HepG2 (cell line): ENCODE results near the gene CLEC10A. TPM values are rescaled to one million over a fixed set of nuclear protein-coding genes. Genes with fewer than 3 reads are reported as not detected.

Source experiments
- ATAC-seq: fragments of 200-7000 bp; cut with Tn5 transposase; 3 replicates; pipeline ENCODE4 v1.9.1; 2020; ENCODE audit warnings: mild to moderate bottlenecking, moderate library complexity
- BruUV-seq: library from RNA; stranded (reverse); fragments of 400-500 nt; replicated peaks from 2 replicates; lab custom pipeline; 2021; lab: Mats Ljungman, UMichigan
- CTCF ChIA-PET: fragments of 300-600 bp; formaldehyde crosslinking; extraction: SDS; loops from one replicate; lab custom pipeline; 2021; ENCODE audit warnings: low total read pairs, inconsistent platforms, low intra/inter-chr PET ratio; lab: Yijun Ruan, JAX
- POLR2A ChIA-PET: fragments of 350-600 bp; sonication (Branson Sonifier 250); formaldehyde crosslinking; loops from one replicate; lab custom pipeline; 2020; ENCODE audit warnings: antibody characterized with exemption, inconsistent platforms; lab: Yijun Ruan, JAX
- DNase-seq: peaks from one replicate; pipeline ENCODE4 v3.0.0-alpha.2; 2015; ENCODE audit warnings: low spot score
- FAIRE-seq: peaks from 3 replicates; lab custom pipeline; 2011; peaks lifted over from hg19 to GRCh38; lab: Jason Lieb, UNC
- H2AFZ ChIP-seq: one replicate; pipeline ENCODE4 v1.6.1; 2011; ENCODE audit warnings: low read length, inconsistent platforms
- H3K27ac ChIP-seq: fragments of 300-600 bp; 3 replicates; pipeline ENCODE4 v1.8.0; 2011; ENCODE audit warnings: mixed run types, mild to moderate bottlenecking, mixed read lengths, low read length, inconsistent platforms; ENCODE audit not compliant: insufficient read depth; ENCODE audit errors: extremely low read length
- H3K27me3 ChIP-seq, 2 experiments: fragments of 200-600 bp in 1 of 2; 2 replicates in 1 of 2; 3 replicates in 1 of 2; pipeline versions ENCODE4 v1.6.0 to v1.8.0; 2011; ENCODE audit warnings: low read length in 2 of 2, mild to moderate bottlenecking in 2 of 2, moderate library complexity in 2 of 2, inconsistent platforms in 1 of 2; ENCODE audit not compliant: insufficient read depth in 2 of 2, control insufficient read depth in 1 of 2
- H3K36me3 ChIP-seq, 2 experiments: fragments of 200-600 bp in 1 of 2; replicated peaks in 1 of 2; 2 replicates in 1 of 2; 3 replicates in 1 of 2; pipeline versions ENCODE4 v1.5.1 to v1.8.0; 2011; ENCODE audit warnings: low read length in 2 of 2, inconsistent platforms in 1 of 2; ENCODE audit not compliant: insufficient read depth in 2 of 2, control insufficient read depth in 1 of 2
- H3K4me1 ChIP-seq: 2 replicates; pipeline ENCODE4 v1.5.1; 2012; ENCODE audit warnings: low read length, inconsistent platforms; ENCODE audit not compliant: insufficient read depth
- H3K4me2 ChIP-seq: 2 replicates; pipeline ENCODE4 v1.6.0; 2011; ENCODE audit warnings: low read depth, low read length, inconsistent platforms
- H3K4me3 ChIP-seq, 3 experiments: fragments of 200-600 bp in 1 of 3; sonication (generic), shearing (Covaris generic) in 1 of 3; replicated peaks in 1 of 3; 2 replicates each; pipeline ENCODE4 v1.5.1; 2011 to 2016; ENCODE audit warnings: low read length in 3 of 3, inconsistent platforms in 2 of 3, low read depth in 2 of 3, mild to moderate bottlenecking in 2 of 3, control low read depth in 1 of 3, mixed read lengths in 1 of 3; ENCODE audit not compliant: insufficient read depth in 1 of 3
- H3K79me2 ChIP-seq: one replicate; pipeline ENCODE4 v1.6.1; 2011; ENCODE audit warnings: low read length, inconsistent platforms; ENCODE audit not compliant: insufficient read depth
- H3K9ac ChIP-seq: 2 replicates; pipeline ENCODE4 v1.6.0; 2011; ENCODE audit warnings: mild to moderate bottlenecking, low read depth, low read length, inconsistent platforms; ENCODE audit not compliant: insufficient read depth
- H3K9me3 ChIP-seq: 2 replicates; pipeline ENCODE4 v1.5.1; 2012; ENCODE audit warnings: mild to moderate bottlenecking, low read length
- H4K20me1 ChIP-seq: 2 replicates; pipeline ENCODE4 v1.6.0; 2011; ENCODE audit warnings: inconsistent platforms, mild to moderate bottlenecking, low read length, moderate library complexity; ENCODE audit not compliant: insufficient read depth
- ADNP ChIP-seq: sonication (generic); formaldehyde crosslinking; IDR thresholded peaks from 2 replicates; pipeline ENCODE4 v1.4.0; 2020; ENCODE audit warnings: missing genetic modification reagents
- CBX5 ChIP-seq: sonication (generic); formaldehyde crosslinking; IDR thresholded peaks from 2 replicates; pipeline ENCODE4 v1.4.0; 2020; ENCODE audit warnings: missing genetic modification reagents, borderline replicate concordance
- FOXM1 ChIP-seq: sonication (generic); formaldehyde crosslinking; IDR thresholded peaks from 2 replicates; pipeline ENCODE4 v1.5.0; 2020; ENCODE audit warnings: missing genetic modification reagents
- GTF2F1 ChIP-seq: fragments of 150-350 bp; IDR thresholded peaks from 2 replicates; pipeline ENCODE4 v1.6.1; 2014; ENCODE audit warnings: low read length
- RFX3 ChIP-seq: IDR thresholded peaks from 2 replicates; pipeline ENCODE4 v1.6.1; 2016; ENCODE audit warnings: missing biosample characterization, missing genetic modification reagents
- SP140L ChIP-seq: sonication (generic); formaldehyde crosslinking; IDR thresholded peaks from 2 replicates; pipeline ENCODE4 v1.4.0; 2020; ENCODE audit warnings: missing genetic modification reagents, borderline replicate concordance
- ZNF652 ChIP-seq: IDR thresholded peaks from 2 replicates; pipeline ENCODE4 v1.6.1; 2016; ENCODE audit warnings: low read depth, borderline replicate concordance
- ZNF841 ChIP-seq: sonication (generic); formaldehyde crosslinking; IDR thresholded peaks from 2 replicates; pipeline ENCODE4 v1.8.1; 2023; ENCODE audit warnings: missing genetic modification reagents, borderline replicate concordance
- WGBS: methylation state at CpG from one replicate; pipeline ENCODE4 v1.1.6; 2017; ENCODE audit warnings: low lambda C conversion rate; 5-methylcytosine and 5-hydroxymethylcytosine counted together
- in situ Hi-C: cut with HindIII; loops from 2 replicates; pipeline ENCODE4 v1.10.0; 2017; ENCODE audit warnings: low pct_unique_long_range_greater_than_20kb; ENCODE audit not compliant: extremely low pct_ligation_motif_present
- intact Hi-C: fragments of 100-400 bp; cut with micrococcal nuclease; formaldehyde crosslinking; loops from one replicate; pipeline ENCODE4 v1.10.0; 2022; ENCODE audit not compliant: unreplicated experiment
- polyA plus RNA-seq, 8 experiments: library from polyadenylated mRNA; depleted of rRNA in 3 of 8; stranded (reverse) in 7 of 8; unstranded in 1 of 8; fragments of >200 nt; fragmentation: Illumina TruSeq in 4 of 8; extraction: Trizol in 4 of 8; gene quantifications; 2 replicates each; pipeline versions ENCODE4 v1.2.1 to v1.2.3, GENCODE V29; 2011 to 2016; ENCODE audit warnings: low read depth in 4 of 8, missing spikeins in 1 of 8, mixed read lengths in 1 of 8; ENCODE audit not compliant: insufficient read depth in 1 of 8
- total RNA-seq, 5 experiments: library from RNA; depleted of rRNA; stranded (reverse); fragments of >200 nt; fragmentation: Illumina TruSeq; extraction: Trizol; gene quantifications; 2 replicates each; pipeline ENCODE4 v1.2.3, GENCODE V29; 2016; ENCODE audit warnings: low read depth in 1 of 5
- TF ChIP-seq, protein P1 (sequence below): IDR thresholded peaks from 2 replicates; pipeline ENCODE4 v1.6.1; 2016; ENCODE audit warnings: missing biosample characterization, missing genetic modification reagents, low read depth
- TF ChIP-seq, protein P2 (sequence below): sonication (generic); formaldehyde crosslinking; IDR thresholded peaks from 2 replicates; pipeline ENCODE4 v1.5.0; 2020; ENCODE audit warnings: missing genetic modification reagents, mild to moderate bottlenecking, borderline replicate concordance
- TF ChIP-seq, protein P3 (sequence below): IDR thresholded peaks from 2 replicates; pipeline ENCODE4 v1.6.1; 2016; ENCODE audit warnings: missing compliant biosample characterization, missing genetic modification reagents, borderline replicate concordance

Gene CLEC10A
- total and polyA plus RNA-seq, 2 of the 13 experiments (the other 11 are each of a cell fraction or from before 2014, with no cell fraction given) = 0.33 TPM; not detected in 1

GRCh38 chr17:7070712-7071111 lies 9.3 kb downstream of the CLEC10A start (continued):
- no peak for TF ChIP-seq SP140L (CRISPR knock-in tag)
- TF ChIP-seq ZNF652 (CRISPR knock-in tag) = no peak
- TF ChIP-seq, all 625 proteins: peak for 0

DNA sequence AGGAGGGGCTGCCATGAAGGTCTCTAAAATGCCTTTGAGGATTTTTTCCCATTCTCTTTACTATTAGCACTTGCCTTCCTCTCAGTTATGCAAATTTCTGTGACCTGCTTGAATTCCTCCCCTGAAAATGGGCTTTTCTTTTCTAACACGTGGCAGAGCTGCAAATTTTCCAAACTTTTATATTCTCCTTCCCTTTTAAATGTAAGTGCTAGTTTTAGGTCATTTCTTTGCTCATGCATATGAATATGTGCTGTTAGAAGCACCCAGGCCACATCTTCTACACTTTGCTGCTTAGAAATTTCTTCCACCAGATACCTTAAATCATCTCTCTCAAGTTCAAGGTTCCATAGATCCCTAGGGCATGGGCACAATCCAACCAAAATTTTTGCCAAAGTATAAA lies 11.8 kb downstream of the CLEC10A start:
- TF ChIP-seq, protein P1, sequence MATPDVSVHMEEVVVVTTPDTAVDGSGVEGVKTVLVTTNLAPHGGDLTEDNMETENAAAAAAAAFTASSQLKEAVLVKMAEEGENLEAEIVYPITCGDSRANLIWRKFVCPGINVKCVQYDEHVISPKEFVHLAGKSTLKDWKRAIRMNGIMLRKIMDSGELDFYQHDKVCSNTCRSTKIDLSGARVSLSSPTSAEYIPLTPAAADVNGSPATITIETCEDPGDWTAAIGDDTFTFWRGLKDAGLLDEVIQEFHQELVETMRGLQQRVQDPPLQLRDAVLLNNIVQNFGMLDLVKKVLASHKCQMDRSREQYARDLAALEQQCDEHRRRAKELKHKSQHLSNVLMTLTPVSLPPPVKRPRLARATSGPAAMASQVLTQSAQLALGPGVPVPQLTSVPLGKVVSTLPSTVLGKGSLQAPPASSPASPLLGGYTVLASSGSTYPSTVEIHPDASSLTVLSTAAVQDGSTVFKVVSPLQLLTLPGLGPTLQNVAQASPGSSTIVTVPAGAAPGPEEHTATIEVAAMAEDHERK (CRISPR knock-in tag) = no peak
- TF ChIP-seq, protein P2, sequence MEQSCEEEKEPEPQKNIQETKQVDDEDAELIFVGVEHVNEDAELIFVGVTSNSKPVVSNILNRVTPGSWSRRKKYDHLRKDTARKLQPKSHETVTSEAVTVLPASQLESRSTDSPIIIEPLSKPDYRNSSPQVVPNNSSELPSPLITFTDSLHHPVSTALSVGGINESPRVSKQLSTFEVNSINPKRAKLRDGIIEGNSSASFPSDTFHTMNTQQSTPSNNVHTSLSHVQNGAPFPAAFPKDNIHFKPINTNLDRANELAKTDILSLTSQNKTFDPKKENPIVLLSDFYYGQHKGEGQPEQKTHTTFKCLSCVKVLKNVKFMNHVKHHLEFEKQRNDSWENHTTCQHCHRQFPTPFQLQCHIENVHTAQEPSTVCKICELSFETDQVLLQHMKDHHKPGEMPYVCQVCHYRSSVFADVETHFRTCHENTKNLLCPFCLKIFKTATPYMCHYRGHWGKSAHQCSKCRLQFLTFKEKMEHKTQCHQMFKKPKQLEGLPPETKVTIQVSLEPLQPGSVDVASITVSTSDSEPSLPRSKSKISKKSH = no peak
- TF ChIP-seq GTF2F1 (no peak), ZNF841 (CRISPR knock-in tag) (peak; percentile 96; the same call in 1 of the 2 replicates), CBX5 (CRISPR knock-in tag) (no peak), FOXM1 (CRISPR knock-in tag) (no peak), ADNP (CRISPR knock-in tag) (no peak), RFX3 (no peak)
- TF ChIP-seq, protein P3, sequence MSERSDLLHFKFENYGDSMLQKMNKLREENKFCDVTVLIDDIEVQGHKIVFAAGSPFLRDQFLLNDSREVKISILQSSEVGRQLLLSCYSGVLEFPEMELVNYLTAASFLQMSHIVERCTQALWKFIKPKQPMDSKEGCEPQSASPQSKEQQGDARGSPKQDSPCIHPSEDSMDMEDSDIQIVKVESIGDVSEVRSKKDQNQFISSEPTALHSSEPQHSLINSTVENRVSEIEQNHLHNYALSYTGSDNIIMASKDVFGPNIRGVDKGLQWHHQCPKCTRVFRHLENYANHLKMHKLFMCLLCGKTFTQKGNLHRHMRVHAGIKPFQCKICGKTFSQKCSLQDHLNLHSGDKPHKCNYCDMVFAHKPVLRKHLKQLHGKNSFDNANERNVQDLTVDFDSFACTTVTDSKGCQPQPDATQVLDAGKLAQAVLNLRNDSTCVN (CRISPR knock-in tag) = no peak
- no peak overlapping the region for H3K27ac ChIP-seq
- no peak for FAIRE-seq
- peaks cover 11% of the 10 kb centered on the region for H3K9me3 ChIP-seq
- H3K27me3 ChIP-seq = peaks cover 0 to 9% of the 10 kb centered on the region in 2 experiments; a peak in 1 of 5 replicates
- no peak overlapping the region for H2AFZ ChIP-seq
- H3K36me3 ChIP-seq = no peaks in the 10 kb centered on the region
- ChIA-PET POLR2A (no interaction called here), CTCF (no interaction called here)
- no peak overlapping the region for H3K4me3 ChIP-seq
- DNase-seq = no peak
- 0% methylated on average over 1 of the region's 1 CpG for WGBS
- in situ Hi-C loops (no loop called here), intact Hi-C loops (no loop called here)
- H4K20me1 ChIP-seq = no peaks in the 10 kb centered on the region
- no peak overlapping the region for H3K9ac ChIP-seq
- no TSS peak for BruUV-seq
- H3K79me2 ChIP-seq = no peaks in the 10 kb centered on the region
- no peaks in the 10 kb centered on the region for H3K4me1 ChIP-seq
- H3K4me2 ChIP-seq = no peak overlapping the region
- ATAC-seq = no peak
